HepG2 (cell line): ENCODE data around the gene SLC13A5. TPM values are rescaled to one million over a fixed set of nuclear protein-coding genes. Genes with fewer than 3 reads are reported as not detected.

Experiments
- AGO2 ChIP-seq: fragments of 200-400 bp; formaldehyde crosslinking; optimal IDR thresholded peaks from 2 replicates; pipeline ENCODE3; 2017; ENCODE audit warnings: mild to moderate bottlenecking, low read depth, low read length, moderate library complexity
- ATF3 ChIP-seq: sonication (generic); formaldehyde crosslinking; IDR thresholded peaks from 2 replicates; pipeline ENCODE4 v1.4.0; 2020; ENCODE audit warnings: missing genetic modification reagents
- ATRX ChIP-seq: sonication (generic); formaldehyde crosslinking; IDR thresholded peaks from 2 replicates; pipeline ENCODE4 v1.4.0; 2020; ENCODE audit warnings: missing genetic modification reagents, borderline replicate concordance
- BRD4 ChIP-seq: sonication (generic); formaldehyde crosslinking; IDR thresholded peaks from 2 replicates; pipeline ENCODE4 v1.4.0; 2020; ENCODE audit warnings: missing genetic modification reagents
- CCAR2 ChIP-seq: fragments of 200-400 bp; formaldehyde crosslinking; optimal IDR thresholded peaks from 2 replicates; pipeline ENCODE3; 2018; ENCODE audit warnings: low read depth, mild to moderate bottlenecking, low read length, moderate library complexity
- CREB1 ChIP-seq, 2 experiments: fragments of 450-650 bp in 1 of 2; IDR thresholded peaks; 2 replicates each; pipeline ENCODE4 v1.6.1; 2016 to 2017; ENCODE audit warnings: control low read depth in 1 of 2, mild to moderate bottlenecking in 1 of 2, missing compliant biosample characterization in 1 of 2, missing genetic modification characterization in 1 of 2
- CSRNP2 ChIP-seq: sonication (generic); formaldehyde crosslinking; conservative IDR thresholded peaks from 2 replicates; pipeline ENCODE4 v1.8.0; 2022; ENCODE audit warnings: low read depth, missing genetic modification reagents
- EHMT2 ChIP-seq: fragments of 200-600 bp; sonication (generic); IDR thresholded peaks from 2 replicates; pipeline ENCODE4 v1.7.0; 2017; ENCODE audit warnings: antibody characterized with exemption, low read depth, low read length, borderline replicate concordance
- ESRRA ChIP-seq: sonication (generic); formaldehyde crosslinking; IDR thresholded peaks from 2 replicates; pipeline ENCODE4 v1.5.1; 2020; ENCODE audit warnings: mild to moderate bottlenecking, low read depth, missing genetic modification reagents
- GFI1 ChIP-seq: sonication (generic); formaldehyde crosslinking; IDR thresholded peaks from 2 replicates; pipeline ENCODE4 v1.5.0; 2020; ENCODE audit warnings: missing genetic modification reagents, mild to moderate bottlenecking, borderline replicate concordance
- KLF6 ChIP-seq: IDR thresholded peaks from 2 replicates; pipeline ENCODE4 v1.8.0; 2016; ENCODE audit warnings: missing biosample characterization, missing genetic modification reagents
- KLF9 ChIP-seq: IDR thresholded peaks from 2 replicates; pipeline ENCODE4 v1.6.1; 2016; ENCODE audit warnings: low read depth
- NFE2L2 ChIP-seq: fragments of 150-350 bp; IDR thresholded peaks from 2 replicates; pipeline ENCODE4 v1.6.1; 2014; ENCODE audit warnings: low read length
- NFYB ChIP-seq: sonication (generic); formaldehyde crosslinking; IDR thresholded peaks from 2 replicates; pipeline ENCODE4 v1.4.0; 2020; ENCODE audit warnings: missing genetic modification reagents
- PAX8 ChIP-seq: sonication (generic); formaldehyde crosslinking; IDR thresholded peaks from 2 replicates; pipeline ENCODE4 v1.8.0; 2022; ENCODE audit warnings: mild to moderate bottlenecking, missing genetic modification reagents, borderline replicate concordance
- RARG ChIP-seq: sonication (generic); formaldehyde crosslinking; IDR thresholded peaks from 2 replicates; pipeline ENCODE4 v1.4.0; 2020; ENCODE audit warnings: low read depth, mild to moderate bottlenecking, missing genetic modification reagents
- RCOR2 ChIP-seq: IDR thresholded peaks from 2 replicates; pipeline ENCODE4 v1.6.1; 2016; ENCODE audit warnings: missing biosample characterization, missing genetic modification reagents
- SAFB2 ChIP-seq: sonication (generic); formaldehyde crosslinking; IDR thresholded peaks from 2 replicates; pipeline ENCODE4 v1.5.1; 2020; ENCODE audit warnings: missing genetic modification reagents, low read depth, mild to moderate bottlenecking, borderline replicate concordance
- SMAD3 ChIP-seq: sonication (generic); formaldehyde crosslinking; IDR thresholded peaks from 2 replicates; pipeline ENCODE4 v1.4.0; 2020; ENCODE audit warnings: missing genetic modification reagents
- SOX6 ChIP-seq, 2 experiments: fragments of 450-650 bp in 1 of 2; sonication (generic) in 1 of 2; formaldehyde crosslinking in 1 of 2; IDR thresholded peaks; 2 replicates each; pipeline versions ENCODE4 v1.4.0 to v1.6.1; 2017 to 2020; ENCODE audit warnings: antibody characterized with exemption in 1 of 2, mild to moderate bottlenecking in 1 of 2, missing genetic modification reagents in 1 of 2
- SRSF4 ChIP-seq: fragments of 200-400 bp; formaldehyde crosslinking; IDR thresholded peaks from one replicate; pipeline ENCODE4 v1.6.1; 2018; ENCODE audit warnings: mild to moderate bottlenecking, low read depth, low read length, moderate library complexity; ENCODE audit not compliant: poor library complexity, severe bottlenecking
- ZC3H4 ChIP-seq: sonication (generic); formaldehyde crosslinking; IDR thresholded peaks from 2 replicates; pipeline ENCODE4 v1.4.0; 2020; ENCODE audit warnings: missing genetic modification reagents, borderline replicate concordance
- ZMYM3 ChIP-seq: sonication (generic); formaldehyde crosslinking; IDR thresholded peaks from 2 replicates; pipeline ENCODE4 v1.5.1; 2020; ENCODE audit warnings: mild to moderate bottlenecking, missing genetic modification reagents
- ZNF12 ChIP-seq: sonication (generic); formaldehyde crosslinking; IDR thresholded peaks from 2 replicates; pipeline ENCODE4 v1.5.0; 2020; ENCODE audit warnings: missing genetic modification reagents
- ZNF20 ChIP-seq: sonication (generic); formaldehyde crosslinking; IDR thresholded peaks from 2 replicates; pipeline ENCODE4 v1.4.0; 2020; ENCODE audit warnings: mild to moderate bottlenecking, moderate library complexity, missing genetic modification reagents
- ZNF251 ChIP-seq: sonication (generic); formaldehyde crosslinking; IDR thresholded peaks from 2 replicates; pipeline ENCODE4 v1.9.0; 2021; ENCODE audit warnings: mild to moderate bottlenecking, missing genetic modification reagents
- ZNF292 ChIP-seq: sonication (generic); formaldehyde crosslinking; IDR thresholded peaks from 2 replicates; pipeline ENCODE4 v1.8.1; 2022; ENCODE audit warnings: mild to moderate bottlenecking, low read depth, missing genetic modification reagents, borderline replicate concordance
- ZNF552 ChIP-seq: sonication (generic); formaldehyde crosslinking; IDR thresholded peaks from 2 replicates; pipeline ENCODE4 v1.9.0; 2022; ENCODE audit warnings: missing genetic modification reagents, mild to moderate bottlenecking, borderline replicate concordance
- ZNF607 ChIP-seq: sonication (generic); formaldehyde crosslinking; IDR thresholded peaks from 2 replicates; pipeline ENCODE4 v1.5.1; 2020; ENCODE audit warnings: missing genetic modification reagents, mild to moderate bottlenecking, borderline replicate concordance
- ZSCAN12 ChIP-seq: sonication (generic); formaldehyde crosslinking; IDR thresholded peaks from 2 replicates; pipeline ENCODE4 v1.9.0; 2021; ENCODE audit warnings: mild to moderate bottlenecking, missing genetic modification reagents
- ZSCAN9 ChIP-seq: IDR thresholded peaks from 2 replicates; pipeline ENCODE4 v1.6.1; 2016; ENCODE audit warnings: borderline replicate concordance
- polyA plus RNA-seq, 8 experiments: library from polyadenylated mRNA; depleted of rRNA in 3 of 8; stranded (reverse) in 7 of 8; unstranded in 1 of 8; fragments of >200 nt; fragmentation: Illumina TruSeq in 4 of 8; extraction: Trizol in 4 of 8; gene quantifications; 2 replicates each; pipeline versions ENCODE4 v1.2.1 to v1.2.3, GENCODE V29; 2011 to 2016; ENCODE audit warnings: low read depth in 4 of 8, missing spikeins in 1 of 8, mixed read lengths in 1 of 8; ENCODE audit not compliant: insufficient read depth in 1 of 8
- total RNA-seq, 5 experiments: library from RNA; depleted of rRNA; stranded (reverse); fragments of >200 nt; fragmentation: Illumina TruSeq; extraction: Trizol; gene quantifications; 2 replicates each; pipeline ENCODE4 v1.2.3, GENCODE V29; 2016; ENCODE audit warnings: low read depth in 1 of 5

Gene SLC13A5
- total and polyA plus RNA-seq, 2 of the 13 experiments (the other 11 are each of a cell fraction or from before 2014, with no cell fraction given) = 42.8 to 310 TPM

GRCh38 chr17:6683081-6683684 lies 30.0 kb downstream of the SLC13A5 start (continued):
- TF ChIP-seq ATRX (CRISPR knock-in tag) (no peak), EHMT2 (peak; percentile 46; the same call in 1 of the 2 replicates), SOX6 (IDR thresholded peaks at IDR 0.05) (no peak), SOX6 (CRISPR knock-in tag; IDR thresholded peaks at IDR 0.05) (peak; percentile 80), ESRRA (CRISPR knock-in tag) (no peak), RARG (CRISPR knock-in tag) (no peak), CCAR2 (no peak), AGO2 (no peak), PAX8 (CRISPR knock-in tag) (no peak), SAFB2 (CRISPR knock-in tag) (no peak), ATF3 (CRISPR knock-in tag) (no peak), BRD4 (CRISPR knock-in tag) (peak; percentile 25; the same call in 1 of the 2 replicates), KLF9 (CRISPR knock-in tag) (no peak), SRSF4 (no peak), ZNF20 (CRISPR knock-in tag) (no peak), SMAD3 (CRISPR knock-in tag) (no peak), ZNF607 (no peak), ZSCAN12 (no peak), ZNF12 (no peak), ZC3H4 (no peak), RCOR2 (CRISPR knock-in tag) (0 out of 2 replicates have a peak, but pooled peaks have one; percentile 18), CREB1 (IDR thresholded peaks at IDR 0.05) (no peak), CREB1 (CRISPR knock-in tag; IDR thresholded peaks at IDR 0.05) (0 out of 2 replicates have a peak, but pooled peaks have one; percentile 52), KLF6 (CRISPR knock-in tag) (no peak), ZSCAN9 (no peak; the same call in 1 of the 2 replicates), GFI1 (no peak), ZMYM3 (CRISPR knock-in tag) (0 out of 2 replicates have a peak, but pooled peaks have one; percentile 51), CSRNP2 (no peak), ZNF251 (no peak), NFE2L2 (no peak), NFYB (CRISPR knock-in tag) (no peak), ZNF292 (CRISPR knock-in tag) (no peak), ZNF552 (CRISPR knock-in tag) (no peak)
